ENCODE results near the gene PEPD.

PEPD gene

GRCh38 chr19:33504058-33504444 is 17.5 kb downstream of the PEPD start:
- CTCF ChIA-PET: no interaction called here
- no peak overlapping the region for H3K4me3 ChIP-seq (ENCODE audit: low read depth, low read length)
- POLR2A ChIA-PET: interaction anchor here (1.2 kb wide), 1 partner anchor 18 kb away, joined by 5 read pairs; the partner anchor contains the start of gene PEPD
- TF ChIP-seq CTCF (IDR thresholded peaks at IDR 0.05; ENCODE audit: insufficient read depth, low read length, missing control alignments): no peak
- DNase-seq (ENCODE audit: low read depth, low spot score): no peak

DNA sequence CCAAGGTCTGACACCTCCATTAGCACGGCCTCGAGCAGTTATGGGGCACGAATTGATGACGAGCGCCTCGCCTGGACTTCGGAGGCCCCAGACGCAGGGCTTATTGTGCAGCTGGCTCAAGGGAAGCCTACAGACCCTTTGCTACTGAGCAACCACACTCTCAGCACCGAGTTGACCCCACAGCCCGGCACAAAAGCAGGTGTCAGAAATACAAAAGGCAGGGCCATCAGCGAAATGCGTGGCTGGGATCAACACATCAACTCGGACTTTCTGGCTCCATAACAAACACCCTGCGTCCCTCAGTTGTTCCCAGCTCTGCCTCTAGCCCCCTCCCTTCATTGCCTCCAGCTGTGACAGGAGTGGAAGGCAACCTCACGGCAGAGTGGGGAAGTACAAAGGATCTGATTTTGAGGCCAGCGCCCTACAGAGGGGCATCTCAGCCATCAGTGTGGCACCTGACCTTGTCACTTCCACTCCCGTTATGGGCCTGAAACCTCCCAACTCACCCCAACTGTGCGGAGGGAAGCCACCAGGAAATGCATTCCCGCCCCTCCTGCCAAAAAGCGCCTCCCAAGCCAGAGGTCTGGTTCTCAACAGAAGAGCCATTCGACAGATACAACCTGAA is 18.0 kb downstream of the PEPD start:
- no peak for DNase-seq (ENCODE audit: low read depth, low spot score)
- no peak overlapping the region for H3K4me3 ChIP-seq (ENCODE audit: low read depth, low read length)
- ChIA-PET POLR2A (no interaction called here), CTCF (no interaction called here)
- TF ChIP-seq CTCF (IDR thresholded peaks at IDR 0.05; ENCODE audit: insufficient read depth, low read length, missing control alignments): no peak

DNA sequence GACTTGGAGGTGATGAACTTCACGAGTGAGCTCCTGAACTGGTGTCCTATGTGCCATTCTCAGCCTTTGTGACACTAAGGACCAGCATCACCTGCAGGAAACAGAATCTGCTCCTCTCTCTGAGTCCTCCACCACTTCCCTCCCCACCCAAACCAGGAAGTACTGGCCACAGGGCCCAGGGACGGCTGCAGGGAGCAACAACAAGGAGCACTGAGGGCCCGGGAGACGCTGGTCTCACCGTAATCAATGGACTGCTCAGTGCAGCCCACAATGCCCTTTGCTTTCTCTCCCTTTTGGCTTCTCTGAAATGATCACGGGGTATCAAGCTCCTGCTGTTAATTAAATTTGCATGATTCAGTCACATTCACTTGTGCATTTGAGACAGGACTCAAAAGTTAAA is 18.6 kb downstream of the PEPD start:
- CTCF ChIA-PET: no interaction called here
- no peak for TF ChIP-seq CTCF (IDR thresholded peaks at IDR 0.05; ENCODE audit: insufficient read depth, low read length, missing control alignments)
- no peak overlapping the region for H3K4me3 ChIP-seq (ENCODE audit: low read depth, low read length)
- no peak for DNase-seq (ENCODE audit: low read depth, low spot score)
- POLR2A ChIA-PET: no interaction called here

DNA sequence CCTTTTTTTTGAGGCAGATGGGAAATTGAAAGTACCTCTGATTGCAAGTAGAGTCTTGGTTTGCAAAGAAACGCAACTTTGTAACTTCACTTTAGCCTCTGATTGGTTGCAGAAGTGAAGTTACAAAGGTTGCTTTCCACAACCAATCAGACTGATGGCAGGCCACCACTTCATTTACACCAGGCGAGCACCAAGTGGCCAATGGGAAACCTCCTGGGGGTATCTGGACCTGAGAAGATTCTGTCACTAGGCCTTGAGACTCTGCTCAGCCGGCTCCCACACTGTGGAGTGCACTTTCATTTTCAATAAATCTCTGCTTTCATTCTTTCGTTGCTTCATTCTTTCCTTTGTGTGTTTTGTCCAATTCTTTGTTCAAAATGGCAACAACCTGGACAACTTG is 19.1 kb downstream of the PEPD start:
- no peak overlapping the region for H3K4me3 ChIP-seq (ENCODE audit: low read depth, low read length)
- ChIA-PET CTCF (no interaction called here), POLR2A (no interaction called here)
- TF ChIP-seq CTCF (IDR thresholded peaks at IDR 0.05; ENCODE audit: insufficient read depth, low read length, missing control alignments): no peak
- DNase-seq (ENCODE audit: low read depth, low spot score): no peak

- CTCF ChIA-PET: no interaction called here
- no peak overlapping the region for H3K4me3 ChIP-seq (ENCODE audit: low read depth, low read length)
- POLR2A ChIA-PET: no interaction called here
These were observed 19.8 kb downstream of the PEPD start for GRCh38 chr19:33501693-33502356.

GRCh38 chr19:33500991-33501390 is 20.6 kb downstream of the PEPD start:
- H3K4me3 ChIP-seq (ENCODE audit: low read depth, low read length): no peak overlapping the region
- ChIA-PET CTCF (no interaction called here), POLR2A (no interaction called here)
- no peak for TF ChIP-seq CTCF (IDR thresholded peaks at IDR 0.05; ENCODE audit: insufficient read depth, low read length, missing control alignments)
- no peak for DNase-seq (ENCODE audit: low read depth, low spot score)

More at GRCh38 chr19:33501693-33502356, 19.8 kb downstream of the PEPD start:
- no peak for DNase-seq (ENCODE audit: low read depth, low spot score)
- TF ChIP-seq CTCF (IDR thresholded peaks at IDR 0.05; ENCODE audit: insufficient read depth, low read length, missing control alignments): no peak
